DLD1 (cell line): ENCODE measurements around the gene ADCY1.

Experiments
- in situ Hi-C: cut with HindIII; loops from 2 replicates; pipeline ENCODE4 v1.10.0; 2017; ENCODE audit warnings: low sequenced_read_pairs

ADCY1 gene

DNA sequence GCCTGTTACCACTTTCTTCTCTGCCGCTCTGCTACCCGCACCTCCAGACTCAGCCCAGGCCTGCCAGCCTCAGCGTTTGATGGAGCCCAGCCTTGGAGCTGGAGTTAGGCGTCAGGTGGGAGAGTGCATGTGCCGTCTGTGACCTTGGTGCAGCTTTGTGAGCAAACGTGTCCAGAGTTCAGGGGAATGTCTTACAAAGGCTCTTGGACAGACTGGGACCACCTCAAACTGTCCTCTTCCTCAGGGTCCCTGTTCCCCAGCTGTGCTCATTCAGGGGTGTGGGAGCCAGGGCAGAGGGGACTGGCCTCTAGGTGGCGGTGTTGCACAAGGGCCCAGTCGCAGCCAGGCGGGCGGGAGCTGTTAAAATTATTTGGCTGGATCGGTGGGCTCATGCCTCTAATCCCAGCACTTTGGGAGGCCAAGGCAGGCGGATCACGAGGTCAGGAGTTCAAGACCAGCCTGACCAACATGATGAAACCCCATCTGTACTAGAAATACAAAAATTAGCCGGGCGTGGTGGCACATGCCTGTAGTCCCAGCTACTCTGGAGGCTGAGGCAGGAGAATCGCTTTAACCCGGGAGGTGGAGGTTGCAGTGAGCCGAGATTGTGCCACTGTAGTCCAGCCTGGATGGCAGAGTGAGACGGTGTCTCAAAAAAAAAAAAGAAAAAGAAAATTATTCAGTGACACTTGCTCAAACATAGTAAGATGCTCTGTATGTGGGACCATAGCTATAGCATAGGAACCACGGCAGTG is 89.2 kb downstream of the ADCY1 start:
- in situ Hi-C loops: no loop called here

DNA sequence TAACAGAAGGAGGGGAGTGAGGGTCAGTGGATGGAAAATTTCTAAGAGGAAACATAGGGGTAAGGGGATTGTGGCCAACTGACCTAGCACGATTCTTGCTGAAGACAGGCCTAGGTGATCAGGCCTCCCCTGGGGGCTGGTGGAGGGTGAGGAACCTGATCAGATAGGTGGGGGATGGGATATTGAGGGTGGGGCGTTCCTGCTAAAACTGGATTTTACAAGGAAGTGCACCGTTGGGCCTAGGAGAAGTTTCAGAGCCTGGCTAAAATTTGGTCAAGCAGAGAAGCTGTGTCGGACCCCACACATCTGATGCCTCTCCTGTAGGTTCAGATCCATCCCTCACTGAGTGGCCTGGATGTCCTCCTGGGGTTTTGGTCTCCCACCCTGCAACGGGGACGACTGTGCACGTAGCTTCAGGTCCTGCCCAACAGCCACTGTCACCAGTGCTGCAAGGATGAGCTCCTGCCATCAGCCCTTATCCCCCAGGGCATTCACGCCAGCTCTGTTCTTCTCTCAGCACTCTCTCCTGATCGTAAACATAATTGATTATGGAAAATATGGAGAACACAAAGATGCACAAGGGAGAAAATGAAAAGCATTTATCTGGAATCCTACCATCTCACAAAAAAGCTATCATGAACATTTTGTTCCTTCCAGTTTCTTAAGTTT is 89.9 kb downstream of the ADCY1 start:
- in situ Hi-C loops: no loop called here

DNA sequence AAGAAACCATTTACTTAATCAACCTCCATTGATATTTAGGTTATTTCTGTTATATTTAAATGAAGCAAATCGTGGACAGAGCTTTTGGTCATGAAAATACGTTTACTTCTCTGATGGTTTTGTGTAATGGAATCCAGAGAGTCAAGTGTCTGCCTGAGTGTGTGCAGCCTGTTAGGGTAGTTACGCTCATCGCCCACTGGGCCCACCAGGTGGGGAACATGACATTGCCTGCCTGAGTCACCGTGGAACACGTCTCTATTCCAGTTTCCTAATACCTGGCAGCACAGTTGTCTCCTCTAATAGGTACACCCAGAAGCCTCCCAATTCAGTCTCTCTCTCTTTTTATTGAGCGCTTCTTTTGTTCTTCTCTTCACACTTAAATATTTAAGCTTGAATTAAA is 91.0 kb downstream of the ADCY1 start:
- in situ Hi-C loops: no loop called here

DNA sequence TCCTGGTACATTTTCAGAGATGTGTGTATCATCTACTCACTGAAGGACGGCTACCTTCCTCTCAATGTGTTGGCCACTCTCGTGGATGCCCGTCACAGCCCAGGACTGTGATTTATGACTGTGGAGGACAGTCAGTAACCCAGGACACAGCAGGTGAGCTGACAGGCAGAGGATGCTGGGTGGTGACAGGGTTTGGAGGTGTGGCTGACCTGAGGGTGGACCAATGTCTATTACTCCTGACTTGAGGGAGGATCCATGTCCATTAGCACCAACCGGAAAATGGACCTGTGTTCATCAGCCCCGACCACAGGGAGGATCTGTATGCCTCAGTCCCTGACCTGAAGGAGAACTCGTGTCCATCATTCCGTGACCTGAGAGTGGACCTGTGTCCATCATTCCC is 96.1 kb downstream of the ADCY1 start:
- in situ Hi-C loops: no loop called here

DNA sequence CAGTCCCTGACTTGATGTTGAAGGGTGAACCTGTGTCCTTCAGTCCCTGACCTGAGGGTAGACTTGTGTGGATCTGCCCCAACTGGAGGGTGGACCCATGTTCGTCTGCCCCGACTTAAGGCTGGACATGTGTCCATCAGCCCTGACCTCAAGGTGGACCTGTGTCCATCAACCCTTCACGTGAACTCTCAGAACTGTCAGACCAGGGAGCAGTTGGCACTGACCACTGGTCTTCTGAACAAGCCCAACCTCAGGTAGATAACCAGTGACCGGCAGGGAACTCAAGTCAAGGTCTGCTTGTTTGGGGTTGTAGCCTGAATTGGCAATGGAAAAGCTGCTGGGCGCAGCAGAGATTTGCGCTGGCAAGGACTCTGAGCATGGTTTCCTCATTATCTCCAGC is 96.5 kb downstream of the ADCY1 start:
- in situ Hi-C loops: no loop called here

- in situ Hi-C loops: no loop called here
Observed at GRCh38 chr7:45677311-45677900, 103.2 kb downstream of the ADCY1 start.

GRCh38 chr7:45679516-45679915 is 105.3 kb downstream of the ADCY1 start:
- in situ Hi-C loops: no loop called here

DNA sequence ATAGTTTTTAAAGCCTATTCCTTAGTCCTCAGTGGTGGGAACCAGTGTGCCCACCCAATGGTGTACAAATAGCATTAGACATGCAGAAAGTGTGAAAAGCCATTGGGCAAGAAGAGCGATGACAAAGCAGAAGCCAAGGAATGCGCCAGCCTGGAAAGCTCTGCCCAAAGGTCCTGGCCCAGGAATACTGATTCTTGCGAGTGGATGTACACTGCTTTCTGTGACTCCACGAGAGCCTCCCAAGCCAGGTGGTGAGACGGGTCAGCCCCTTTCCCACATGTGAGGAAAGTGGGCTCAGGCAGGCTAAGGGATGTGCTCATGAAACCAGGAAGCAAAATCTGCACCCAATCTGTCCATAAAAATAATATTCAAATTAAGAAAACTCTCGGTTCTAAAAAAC is 106.6 kb downstream of the ADCY1 start:
- in situ Hi-C loops: no loop called here

DNA sequence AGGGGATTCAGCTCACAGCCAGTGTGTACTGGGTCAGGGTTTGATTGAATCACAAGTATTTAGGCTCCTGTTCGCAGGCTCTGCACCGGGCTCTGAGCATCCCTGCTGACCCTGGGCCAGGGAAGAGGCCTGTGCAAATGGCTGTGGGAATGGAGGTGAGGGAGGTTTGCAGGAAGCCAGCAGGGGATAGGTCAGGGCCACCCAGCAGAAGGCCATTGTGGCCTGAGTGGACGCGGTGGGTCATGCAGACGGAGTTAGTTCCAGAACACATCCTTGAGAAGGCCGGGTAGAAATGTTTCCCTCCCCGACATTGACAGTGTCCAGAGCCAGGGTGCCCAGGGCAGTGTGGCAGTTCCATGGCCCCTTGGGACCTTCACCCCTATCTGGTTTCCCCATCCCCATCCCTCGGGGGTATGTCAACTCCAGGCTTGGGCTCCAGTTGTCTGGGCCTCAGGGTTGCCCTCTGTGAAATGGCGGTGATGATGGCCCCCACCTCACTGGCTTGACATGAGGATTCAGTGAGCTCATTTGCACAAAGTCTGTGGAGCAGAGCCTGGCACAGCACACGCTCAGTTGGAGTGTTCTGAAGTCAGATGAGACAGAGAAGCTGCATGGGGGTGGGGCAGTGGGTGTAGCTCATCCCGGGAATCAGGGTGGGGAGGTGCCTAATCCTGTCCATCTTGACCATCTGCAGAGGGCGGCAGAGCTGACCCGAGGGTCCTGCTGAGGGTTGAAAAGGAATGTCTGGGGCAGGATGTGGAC is 107.6 kb downstream of the ADCY1 start:
- in situ Hi-C loops: no loop called here

DNA sequence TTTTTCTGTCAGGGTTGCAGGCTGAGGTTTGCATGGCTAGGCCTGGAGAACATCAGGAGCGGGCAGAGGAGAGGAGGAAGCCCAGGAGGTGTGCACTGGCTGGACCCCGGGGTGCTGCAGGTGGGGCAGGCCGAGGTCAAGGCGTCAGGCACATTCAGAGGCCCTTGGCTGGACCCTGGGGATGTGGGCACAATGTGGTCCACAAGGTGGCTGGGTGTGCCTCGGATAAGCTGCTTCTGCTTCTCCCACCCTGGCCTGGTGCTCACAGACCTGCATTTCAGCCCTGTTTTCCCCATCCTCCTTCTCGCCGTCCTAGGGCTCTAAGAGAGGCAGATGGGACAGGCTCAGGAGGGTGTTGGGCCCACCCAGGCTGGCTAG is 108.2 kb downstream of the ADCY1 start:
- in situ Hi-C loops: no loop called here

GRCh38 chr7:45682836-45683555 is 108.8 kb downstream of the ADCY1 start:
- in situ Hi-C loops: no loop called here

- in situ Hi-C loops: no loop called here
Observed at GRCh38 chr7:45683556-45684148, 109.5 kb downstream of the ADCY1 start.

- in situ Hi-C loops: no loop called here
Observed at GRCh38 chr7:45684910-45685618, 110.9 kb downstream of the ADCY1 start.

- in situ Hi-C loops: no loop called here
Observed at GRCh38 chr7:45685619-45686240, 111.6 kb downstream of the ADCY1 start.

DNA sequence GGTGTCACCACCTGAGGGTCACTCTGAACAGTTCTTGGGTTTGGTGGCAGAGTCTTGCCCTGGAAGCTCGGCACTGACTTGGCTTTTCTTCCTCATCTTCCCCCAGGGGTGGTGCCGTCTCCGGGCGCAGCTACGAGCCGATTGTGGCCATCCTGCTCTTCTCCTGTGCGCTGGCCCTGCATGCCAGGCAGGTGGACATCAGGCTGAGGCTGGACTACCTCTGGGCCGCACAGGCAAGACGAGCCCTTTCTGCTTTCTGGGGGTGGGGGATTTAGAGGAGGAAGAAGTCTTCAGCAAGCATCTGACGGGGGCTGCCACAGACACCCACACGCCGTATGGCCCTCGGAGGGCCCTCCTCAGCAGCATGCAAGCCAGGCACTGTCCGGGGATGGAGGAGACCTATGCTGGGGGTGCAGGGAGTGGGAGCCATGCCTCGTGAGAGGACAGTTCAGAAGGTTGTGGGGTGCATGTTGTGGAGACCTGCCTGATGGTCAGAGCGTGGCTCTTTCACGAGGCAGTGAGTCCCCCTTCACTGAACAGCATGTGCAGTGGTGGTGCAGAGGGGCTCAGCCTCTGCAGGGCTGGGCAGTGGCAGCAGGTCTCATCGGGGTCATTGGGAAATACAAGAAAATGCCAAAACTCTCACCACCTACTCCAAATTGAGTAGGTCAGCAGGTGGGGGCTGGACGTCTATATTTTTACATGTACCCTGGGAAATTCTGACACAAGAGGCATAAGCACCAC is 112.4 kb downstream of the ADCY1 start:
- in situ Hi-C loops: no loop called here

GRCh38 chr7:45687185-45687560 is 113.0 kb downstream of the ADCY1 start:
- in situ Hi-C loops: no loop called here

DNA sequence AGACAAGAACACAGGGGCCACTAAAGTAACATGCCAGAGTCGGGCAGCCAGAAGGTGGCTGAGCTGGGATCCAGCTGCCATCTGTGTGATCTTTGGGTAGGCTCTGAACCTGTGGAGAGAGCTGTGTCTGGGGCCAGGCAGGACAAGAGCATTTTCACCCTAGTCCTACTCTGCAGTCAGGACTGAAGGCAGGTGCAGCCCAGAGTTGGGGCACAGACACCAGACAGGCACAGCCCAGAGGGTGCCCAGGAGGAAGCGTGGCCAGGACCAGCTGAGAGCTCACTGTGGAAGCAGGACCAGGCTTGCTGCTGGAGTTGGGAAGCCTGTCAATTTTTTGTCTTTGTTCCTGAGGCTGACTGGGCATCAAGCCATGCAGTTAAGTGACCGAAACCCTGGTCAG is 113.6 kb downstream of the ADCY1 start:
- in situ Hi-C loops: no loop called here

DNA sequence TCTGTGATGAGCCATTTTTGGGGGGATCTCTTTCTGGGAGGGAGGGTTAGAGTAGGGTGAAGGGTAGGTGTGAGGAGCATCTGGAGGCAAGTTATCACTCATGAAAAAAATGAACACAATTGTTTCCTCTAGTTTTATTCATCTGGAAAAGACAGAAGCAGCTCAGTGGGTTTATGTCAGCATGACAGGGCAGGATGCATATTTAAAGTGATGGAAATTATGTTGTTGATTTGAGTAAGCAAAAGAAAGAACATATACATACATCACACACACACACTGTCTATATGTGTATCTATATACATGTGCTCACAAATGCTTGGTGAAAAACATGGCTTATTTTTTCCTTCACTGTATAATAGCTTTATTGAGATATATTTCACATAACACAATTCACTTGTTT is 114.2 kb downstream of the ADCY1 start:
- in situ Hi-C loops: no loop called here
